ENCODE data around the gene VAV2. TPM values are rescaled to one million over a fixed set of nuclear protein-coding genes. Genes with fewer than 3 reads are reported as not detected.
A peak's percentile ranks its signal among the peaks of the same experiment; 100 is the strongest.

Gene VAV2
- total RNA-seq, 2 donors from 2014 or later = 3.5 to 5.5 TPM

- no peaks in the 10 kb centered on the region for H3K9me3 ChIP-seq (ENCODE audit: control insufficient read depth, low read length, poor library complexity, severe bottlenecking)
- Mint-ChIP-seq H3K4me3 (no peak overlapping the region), H3K36me3 (ENCODE audit: low read depth) (no peaks in the 10 kb centered on the region), H3K27ac (no peak overlapping the region), H3K27me3 (no peaks in the 10 kb centered on the region), H3K4me1 (no peaks in the 10 kb centered on the region)
- ATAC-seq = no peak
- no peak for DNase-seq
These were observed 211.6 kb downstream of the VAV2 start for GRCh38 chr9:133780404-133780945.

- Mint-ChIP-seq H3K36me3 (ENCODE audit: low read depth) (no peaks in the 10 kb centered on the region), H3K4me1 (no peaks in the 10 kb centered on the region), H3K4me3 (no peak overlapping the region), H3K27me3 (no peaks in the 10 kb centered on the region), H3K27ac (no peak overlapping the region)
- H3K9me3 ChIP-seq (ENCODE audit: control insufficient read depth, low read length, poor library complexity, severe bottlenecking) = no peaks in the 10 kb centered on the region
- DNase-seq (no peak), ATAC-seq (no peak)
These were observed 212.4 kb downstream of the VAV2 start for GRCh38 chr9:133779516-133780403.

- Mint-ChIP-seq H3K27ac (no peak overlapping the region), H3K4me1 (no peaks in the 10 kb centered on the region), H3K27me3 (no peaks in the 10 kb centered on the region), H3K36me3 (ENCODE audit: low read depth) (peaks cover 2% of the 10 kb centered on the region), H3K4me3 (no peak overlapping the region)
- ATAC-seq (no peak), DNase-seq (no peak)
- H3K9me3 ChIP-seq (ENCODE audit: control insufficient read depth, low read length, poor library complexity, severe bottlenecking) = no peaks in the 10 kb centered on the region
These were observed 213.0 kb downstream of the VAV2 start for GRCh38 chr9:133779081-133779480.

GRCh38 chr9:133778336-133779013, 213.6 kb downstream of the VAV2 start:
- Mint-ChIP-seq H3K36me3 (ENCODE audit: low read depth) (peaks cover 2% of the 10 kb centered on the region), H3K4me3 (no peak overlapping the region), H3K4me1 (no peaks in the 10 kb centered on the region), H3K27me3 (no peaks in the 10 kb centered on the region), H3K27ac (no peak overlapping the region)
- DNase-seq = peak in 1 of 3 donors; percentile 6
- no peak for ATAC-seq
- no peaks in the 10 kb centered on the region for H3K9me3 ChIP-seq (ENCODE audit: control insufficient read depth, low read length, poor library complexity, severe bottlenecking)

- ATAC-seq (no peak), DNase-seq (peak in 1 of 3 donors; percentile 3)
- Mint-ChIP-seq H3K36me3 (ENCODE audit: low read depth) (peaks cover 2% of the 10 kb centered on the region), H3K27me3 (no peaks in the 10 kb centered on the region), H3K27ac (no peak overlapping the region), H3K4me3 (no peak overlapping the region), H3K4me1 (no peaks in the 10 kb centered on the region)
- H3K9me3 ChIP-seq (ENCODE audit: control insufficient read depth, low read length, poor library complexity, severe bottlenecking) = no peaks in the 10 kb centered on the region
These were observed 214.3 kb downstream of the VAV2 start for GRCh38 chr9:133777871-133778270.

GRCh38 chr9:133777068-133777791, 214.9 kb downstream of the VAV2 start:
- Mint-ChIP-seq H3K36me3 (ENCODE audit: low read depth) (peaks cover 2% of the 10 kb centered on the region), H3K4me1 (no peaks in the 10 kb centered on the region), H3K27ac (no peak overlapping the region), H3K27me3 (no peaks in the 10 kb centered on the region), H3K4me3 (no peak overlapping the region)
- no peak for ATAC-seq
- H3K9me3 ChIP-seq (ENCODE audit: control insufficient read depth, low read length, poor library complexity, severe bottlenecking) = no peaks in the 10 kb centered on the region
- DNase-seq = peak in 1 of 3 donors; percentile 1

GRCh38 chr9:133775951-133776905, 215.9 kb downstream of the VAV2 start:
- ATAC-seq (no peak), DNase-seq (peak in 1 of 3 donors; percentile 7)
- no peaks in the 10 kb centered on the region for H3K27me3 Mint-ChIP-seq
- H3K4me1 Mint-ChIP-seq = no peaks in the 10 kb centered on the region
- H3K4me3 Mint-ChIP-seq = no peak overlapping the region
- H3K9me3 ChIP-seq (ENCODE audit: control insufficient read depth, low read length, poor library complexity, severe bottlenecking) = no peaks in the 10 kb centered on the region
- H3K27ac Mint-ChIP-seq = no peak overlapping the region
- H3K36me3 Mint-ChIP-seq (ENCODE audit: low read depth) = peaks cover 2% of the 10 kb centered on the region

- Mint-ChIP-seq H3K4me3 (no peak overlapping the region), H3K27ac (no peak overlapping the region), H3K36me3 (ENCODE audit: low read depth) (peaks cover 3% of the 10 kb centered on the region), H3K27me3 (no peaks in the 10 kb centered on the region), H3K4me1 (no peaks in the 10 kb centered on the region)
- no peaks in the 10 kb centered on the region for H3K9me3 ChIP-seq (ENCODE audit: control insufficient read depth, low read length, poor library complexity, severe bottlenecking)
- no peak for DNase-seq
- ATAC-seq = no peak
These were observed 216.8 kb downstream of the VAV2 start for GRCh38 chr9:133775291-133775690.

GRCh38 chr9:133774799-133775198, 217.3 kb downstream of the VAV2 start:
- ATAC-seq (no peak), DNase-seq (peak in 1 of 3 donors; percentile 4)
- Mint-ChIP-seq H3K27me3 (no peaks in the 10 kb centered on the region), H3K4me3 (no peak overlapping the region), H3K27ac (no peak overlapping the region), H3K36me3 (ENCODE audit: low read depth) (peaks cover 3% of the 10 kb centered on the region), H3K4me1 (no peaks in the 10 kb centered on the region)
- H3K9me3 ChIP-seq (ENCODE audit: control insufficient read depth, low read length, poor library complexity, severe bottlenecking) = no peaks in the 10 kb centered on the region

GRCh38 chr9:133773889-133774655, 218.1 kb downstream of the VAV2 start:
- Mint-ChIP-seq H3K27ac (no peak overlapping the region), H3K36me3 (ENCODE audit: low read depth) (peaks cover 3% of the 10 kb centered on the region), H3K4me1 (no peaks in the 10 kb centered on the region), H3K27me3 (no peaks in the 10 kb centered on the region), H3K4me3 (no peak overlapping the region)
- ATAC-seq (no peak), DNase-seq (no peak)
- H3K9me3 ChIP-seq (ENCODE audit: control insufficient read depth, low read length, poor library complexity, severe bottlenecking) = no peaks in the 10 kb centered on the region

GRCh38 chr9:133772581-133772980, 219.5 kb downstream of the VAV2 start:
- no peak for DNase-seq
- Mint-ChIP-seq H3K27me3 (no peaks in the 10 kb centered on the region), H3K4me3 (no peak overlapping the region), H3K4me1 (no peaks in the 10 kb centered on the region), H3K36me3 (ENCODE audit: low read depth) (peaks cover 5% of the 10 kb centered on the region), H3K27ac (no peak overlapping the region)
- no peaks in the 10 kb centered on the region for H3K9me3 ChIP-seq (ENCODE audit: control insufficient read depth, low read length, poor library complexity, severe bottlenecking)
- no peak for ATAC-seq
